Cardiac fibroblast (primary cell): Measurements from ENCODE around the gene MRPL38.

Experiments used
- DNase-seq, 2 donors: peaks; one replicate each; pipeline versions ENCODE4 v3.0.0 to v3.0.0-alpha.2; 2010; ENCODE audit warnings: low read depth in 2 of 2
- H3K4me3 ChIP-seq, 2 donors: replicated peaks in 1 of 2; 1 replicate in 1 of 2; 2 replicates in 1 of 2; pipeline ENCODE4 v1.5.1; 2011; ENCODE audit warnings: low read depth in 2 of 2, low read length in 2 of 2, mild to moderate bottlenecking in 2 of 2, moderate library complexity in 1 of 2
- TF ChIP-seq, protein P1 (sequence below): IDR thresholded peaks from one replicate; pipeline ENCODE4 v1.5.1; 2011; ENCODE audit warnings: low read depth, mild to moderate bottlenecking, low read length, inconsistent platforms

Gene MRPL38

DNA sequence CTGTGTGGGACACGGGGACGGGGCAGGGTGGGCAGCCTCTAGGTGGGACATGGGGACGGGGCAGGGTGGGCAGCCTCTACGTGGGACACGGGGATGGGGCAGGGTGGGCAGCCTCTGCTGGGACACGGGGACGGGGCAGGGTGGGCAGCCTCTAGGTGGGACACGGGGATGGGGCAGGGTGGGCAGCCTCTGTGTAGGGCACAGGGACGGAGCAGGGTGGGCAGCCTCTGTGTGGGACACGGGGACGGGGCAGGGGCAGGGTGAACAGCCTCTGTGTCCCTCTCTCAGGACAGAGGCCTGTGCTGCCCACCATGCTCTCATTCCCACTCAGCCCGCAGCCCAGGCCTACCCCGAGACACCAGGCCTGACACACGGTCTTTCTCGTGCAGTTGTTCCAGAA is 16.9 kb upstream of the MRPL38 start:
- TF ChIP-seq, protein P1, sequence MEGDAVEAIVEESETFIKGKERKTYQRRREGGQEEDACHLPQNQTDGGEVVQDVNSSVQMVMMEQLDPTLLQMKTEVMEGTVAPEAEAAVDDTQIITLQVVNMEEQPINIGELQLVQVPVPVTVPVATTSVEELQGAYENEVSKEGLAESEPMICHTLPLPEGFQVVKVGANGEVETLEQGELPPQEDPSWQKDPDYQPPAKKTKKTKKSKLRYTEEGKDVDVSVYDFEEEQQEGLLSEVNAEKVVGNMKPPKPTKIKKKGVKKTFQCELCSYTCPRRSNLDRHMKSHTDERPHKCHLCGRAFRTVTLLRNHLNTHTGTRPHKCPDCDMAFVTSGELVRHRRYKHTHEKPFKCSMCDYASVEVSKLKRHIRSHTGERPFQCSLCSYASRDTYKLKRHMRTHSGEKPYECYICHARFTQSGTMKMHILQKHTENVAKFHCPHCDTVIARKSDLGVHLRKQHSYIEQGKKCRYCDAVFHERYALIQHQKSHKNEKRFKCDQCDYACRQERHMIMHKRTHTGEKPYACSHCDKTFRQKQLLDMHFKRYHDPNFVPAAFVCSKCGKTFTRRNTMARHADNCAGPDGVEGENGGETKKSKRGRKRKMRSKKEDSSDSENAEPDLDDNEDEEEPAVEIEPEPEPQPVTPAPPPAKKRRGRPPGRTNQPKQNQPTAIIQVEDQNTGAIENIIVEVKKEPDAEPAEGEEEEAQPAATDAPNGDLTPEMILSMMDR, result no peak

DNA sequence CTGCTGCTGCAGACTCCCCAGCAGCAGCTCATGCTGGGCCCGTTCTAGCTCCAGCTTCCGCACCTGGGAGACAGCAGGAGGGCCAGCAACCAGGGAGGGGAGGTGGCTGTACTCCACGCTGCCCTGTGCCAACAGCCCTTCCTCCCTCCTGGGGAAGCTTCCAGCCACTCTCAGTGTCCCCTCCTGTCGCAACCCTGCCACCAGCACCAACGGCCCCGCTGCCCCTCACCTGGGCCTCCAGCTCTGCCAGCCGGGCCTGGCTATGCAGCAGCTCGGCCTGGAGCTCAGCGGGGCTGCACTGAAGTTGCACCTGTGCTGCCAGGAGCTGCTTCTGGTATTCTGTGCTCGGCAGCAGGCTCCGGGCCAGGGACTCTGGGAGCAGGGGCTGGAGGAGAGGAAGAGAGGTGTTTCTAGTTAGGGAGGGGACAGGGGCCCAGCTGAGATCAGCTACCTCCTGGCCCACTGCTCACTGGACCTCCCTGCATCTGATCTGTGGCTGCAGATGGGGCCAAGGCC is 15.4 kb upstream of the MRPL38 start:
- TF ChIP-seq, protein P1, result no peak
- no peak overlapping the region for H3K4me3 ChIP-seq
- no peak for DNase-seq

More for the DNA sequence above, 16.9 kb upstream of the MRPL38 start:
- H3K4me3 ChIP-seq, result no peak overlapping the region
- DNase-seq, result no peak

DNA sequence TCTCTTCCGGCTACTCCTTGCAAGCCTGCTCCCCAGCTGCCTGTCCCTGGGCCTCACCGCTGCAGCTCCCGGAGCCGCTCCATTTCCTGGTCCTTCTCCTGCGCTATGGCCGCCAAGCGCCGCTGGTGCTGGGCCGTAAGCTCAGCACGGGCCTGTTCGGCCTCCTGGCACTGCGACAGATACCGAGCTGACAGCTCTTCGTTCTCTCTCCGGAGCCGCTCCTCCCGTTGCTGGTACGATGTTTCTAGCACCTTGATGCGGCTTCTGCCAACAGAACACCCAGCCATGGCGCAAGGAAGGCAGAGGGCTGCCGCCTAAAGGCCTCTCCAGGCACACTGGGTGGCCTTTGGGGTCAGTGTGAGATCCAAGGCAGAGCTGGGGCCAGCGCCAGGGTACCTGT is 14.9 kb upstream of the MRPL38 start:
- TF ChIP-seq, protein P1, result no peak
- no peak for DNase-seq
- H3K4me3 ChIP-seq, result no peak overlapping the region

DNA sequence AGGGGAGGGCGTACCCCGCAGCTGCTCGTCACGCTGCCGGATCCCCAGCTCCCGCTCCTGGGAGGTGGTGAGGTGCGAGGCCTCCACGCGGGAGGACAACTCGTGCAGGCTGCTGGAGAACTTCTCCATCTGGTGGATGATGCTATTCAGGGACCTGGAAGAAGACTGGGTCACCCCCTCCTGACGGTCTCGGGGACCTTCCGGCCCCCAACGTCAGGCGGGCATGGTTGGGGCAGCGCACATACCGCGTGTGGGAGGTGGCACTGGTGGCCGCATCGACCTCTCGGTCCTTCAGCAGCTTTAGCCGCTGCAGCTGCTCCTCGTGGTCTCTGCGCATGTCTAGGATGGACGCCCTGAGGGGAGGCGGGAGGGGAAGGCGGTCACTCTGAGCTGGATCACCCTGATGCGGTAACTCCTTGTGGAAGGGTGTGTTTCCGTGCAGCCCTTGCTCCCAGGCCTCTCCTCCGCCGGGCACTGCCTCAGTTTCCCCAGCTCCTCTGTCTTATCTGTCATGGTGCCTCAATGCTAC is 13.3 kb upstream of the MRPL38 start:
- TF ChIP-seq, protein P1, result no peak
- DNase-seq, result no peak
- no peak overlapping the region for H3K4me3 ChIP-seq

DNA sequence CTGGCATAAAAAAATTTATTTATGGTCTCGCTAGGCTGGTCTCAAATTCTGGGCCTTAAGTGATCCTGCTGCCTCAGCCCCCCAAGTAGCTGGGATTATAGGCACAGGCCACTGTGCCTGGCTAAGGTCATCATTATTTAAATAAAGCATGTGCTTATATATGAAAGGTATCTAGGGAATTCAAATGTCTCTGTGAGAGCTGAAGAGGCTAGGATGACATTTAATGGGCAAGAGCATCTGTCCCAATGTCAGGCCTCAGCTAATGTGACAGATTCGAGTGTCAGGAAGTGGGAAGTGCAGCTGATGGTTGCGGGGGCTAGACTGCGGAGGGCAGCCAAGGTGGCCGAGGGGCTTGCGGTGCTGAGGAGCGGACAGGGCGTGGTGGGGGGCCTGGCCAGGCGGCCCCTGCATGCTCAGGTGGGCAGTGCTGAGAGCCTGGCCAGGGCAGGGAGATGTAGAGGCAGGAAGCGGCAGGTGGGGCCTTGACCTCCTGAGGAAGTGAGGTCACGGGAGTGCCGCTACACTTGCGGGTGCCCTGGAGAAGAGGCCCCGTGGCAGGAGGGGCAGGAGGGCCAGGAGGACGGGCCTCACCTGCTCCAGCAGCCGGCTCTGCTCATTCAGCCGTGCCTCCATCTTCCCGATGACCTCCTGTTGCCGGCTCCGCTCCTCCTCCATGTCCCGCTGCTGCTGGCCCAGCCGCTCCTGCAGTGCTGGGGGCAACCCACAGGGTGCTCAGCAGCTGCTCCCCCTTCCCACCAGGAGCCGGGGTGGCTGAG is 12.6 kb upstream of the MRPL38 start:
- TF ChIP-seq, protein P1, result no peak
- no peak for DNase-seq
- no peak overlapping the region for H3K4me3 ChIP-seq

DNA sequence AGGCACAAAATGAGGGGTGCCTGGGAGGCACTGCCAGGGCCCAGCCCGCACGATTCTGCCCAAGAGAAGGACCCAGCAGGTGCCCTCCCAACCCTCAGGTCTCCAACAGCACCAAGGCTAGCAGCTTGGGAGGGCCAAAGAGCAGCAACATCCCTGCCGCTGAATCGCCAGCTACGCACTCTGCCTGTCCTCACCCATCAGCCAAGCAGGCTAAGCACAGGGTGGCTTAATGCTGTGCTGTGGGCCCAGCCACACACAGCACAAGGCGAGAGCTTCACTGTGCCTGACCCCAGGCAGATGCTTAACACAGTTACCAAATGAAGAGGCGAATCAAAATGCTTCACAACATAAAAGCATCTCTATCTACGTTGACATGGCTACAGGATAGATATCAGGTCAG is 10.6 kb upstream of the MRPL38 start:
- H3K4me3 ChIP-seq, result no peak overlapping the region
- DNase-seq, result no peak
- TF ChIP-seq, protein P1, result no peak
